ENCODE data around the gene CREB1. TPM values are rescaled to one million over a fixed set of nuclear protein-coding genes. Genes with fewer than 3 reads are reported as not detected.

The CREB1 gene
- total RNA-seq, 1 experiment from 2014 or later, result 43.5 TPM

- peaks cover 14% of the 10 kb centered on the region for H3F3A ChIP-seq (ENCODE audit: low read length, unreplicated experiment)
- H4K20me1 ChIP-seq (ENCODE audit: low read length), result no peaks in the 10 kb centered on the region
- no peaks in the 10 kb centered on the region for H3K9me3 ChIP-seq (ENCODE audit: low read length)
- TF ChIP-seq EZH2 (IDR thresholded peaks at IDR 0.05; ENCODE audit: low read length, unreplicated experiment), result no peak
- no peak for TF ChIP-seq EZH2phosphoT487 (IDR thresholded peaks at IDR 0.05; ENCODE audit: borderline replicate concordance, low read length)
- TF ChIP-seq CTCF (conservative IDR thresholded peaks at IDR 0.05; ENCODE audit: low read depth, low read length), result no peak
- H3K4me2 ChIP-seq (ENCODE audit: low read length), result peak overlapping the region; percentile 76
- H3K36me3 ChIP-seq (ENCODE audit: low read depth, low read length), result no peaks in the 10 kb centered on the region
- H3K27ac ChIP-seq (ENCODE audit: low read length), result peak overlapping the region; percentile 97
- peak; percentile 89 for ATAC-seq
- H3K9me2 ChIP-seq (replicated peaks; ENCODE audit: low read length), result no peaks in the 10 kb centered on the region
- peak; percentile 97 for DNase-seq
- intact Hi-C loops (cut with micrococcal nuclease), result loop anchor here (2.0 kb wide), 1 partner anchor 78 kb away; the partner anchor contains the start of gene CCNYL1
- H3K4me3 ChIP-seq (ENCODE audit: low read length), result peak overlapping the region; percentile 23; the same call in 1 of the 2 replicates
- no peaks in the 10 kb centered on the region for H3K27me3 ChIP-seq (ENCODE audit: low read length)
- H2AFZ ChIP-seq (ENCODE audit: low read length), result no peak overlapping the region
- H3K9ac ChIP-seq (ENCODE audit: low read length), result peak overlapping the region; percentile 62
- ChIA-PET CTCF (no interaction called here), POLR2A (ENCODE audit: unreplicated experiment) (interaction anchor here (0.7 kb wide), 1 partner anchor 78 kb away, joined by 7 read pairs; the partner anchor contains the start of gene CCNYL1)
- peaks cover 34% of the 10 kb centered on the region for H3K4me1 ChIP-seq (ENCODE audit: insufficient read depth, low read length)
- no peaks in the 10 kb centered on the region for H3K79me2 ChIP-seq (ENCODE audit: low read length)
- no TSS peak for BruUV-seq (replicated peaks)
Measured at GRCh38 chr2:207632575-207633493, 103.1 kb downstream of the CREB1 start.

GRCh38 chr2:207633686-207634085, 103.9 kb downstream of the CREB1 start:
- Histone ChIP-seq H3K4me1 (ENCODE audit: insufficient read depth, low read length) (peaks cover 34% of the 10 kb centered on the region), H2AFZ (ENCODE audit: low read length) (no peak overlapping the region), H3K9ac (ENCODE audit: low read length) (peak overlapping the region; percentile 62), H3K79me2 (ENCODE audit: low read length) (no peaks in the 10 kb centered on the region), H3K36me3 (ENCODE audit: low read depth, low read length) (no peaks in the 10 kb centered on the region), H3K9me3 (ENCODE audit: low read length) (no peaks in the 10 kb centered on the region), H3F3A (ENCODE audit: low read length, unreplicated experiment) (peaks cover 14% of the 10 kb centered on the region), H4K20me1 (ENCODE audit: low read length) (no peaks in the 10 kb centered on the region), H3K4me3 (ENCODE audit: low read length) (peak overlapping the region; percentile 23; the same call in 1 of the 2 replicates), H3K4me2 (ENCODE audit: low read length) (peak overlapping the region; percentile 76), H3K27me3 (ENCODE audit: low read length) (no peaks in the 10 kb centered on the region), H3K9me2 (replicated peaks; ENCODE audit: low read length) (no peaks in the 10 kb centered on the region), H3K27ac (ENCODE audit: low read length) (peak overlapping the region; percentile 97)
- POLR2A ChIA-PET (ENCODE audit: unreplicated experiment), result interaction anchor here (0.7 kb wide), 1 partner anchor 78 kb away, joined by 7 read pairs; the partner anchor contains the start of gene CCNYL1
- no TSS peak for BruUV-seq (replicated peaks)
- DNase-seq (no peak), ATAC-seq (no peak)
- no peak for TF ChIP-seq EZH2phosphoT487 (IDR thresholded peaks at IDR 0.05; ENCODE audit: borderline replicate concordance, low read length)
- no peak for TF ChIP-seq CTCF (conservative IDR thresholded peaks at IDR 0.05; ENCODE audit: low read depth, low read length)
- no peak for TF ChIP-seq EZH2 (IDR thresholded peaks at IDR 0.05; ENCODE audit: low read length, unreplicated experiment)
- CTCF ChIA-PET, result no interaction called here
- intact Hi-C loops (cut with micrococcal nuclease), result loop anchor here (2.0 kb wide), 1 partner anchor 77 kb away; the partner anchor contains the start of gene CCNYL1

Measured in PC-3 (cell line).